ENCODE data around the gene KLHL12.

Gene KLHL12

DNA sequence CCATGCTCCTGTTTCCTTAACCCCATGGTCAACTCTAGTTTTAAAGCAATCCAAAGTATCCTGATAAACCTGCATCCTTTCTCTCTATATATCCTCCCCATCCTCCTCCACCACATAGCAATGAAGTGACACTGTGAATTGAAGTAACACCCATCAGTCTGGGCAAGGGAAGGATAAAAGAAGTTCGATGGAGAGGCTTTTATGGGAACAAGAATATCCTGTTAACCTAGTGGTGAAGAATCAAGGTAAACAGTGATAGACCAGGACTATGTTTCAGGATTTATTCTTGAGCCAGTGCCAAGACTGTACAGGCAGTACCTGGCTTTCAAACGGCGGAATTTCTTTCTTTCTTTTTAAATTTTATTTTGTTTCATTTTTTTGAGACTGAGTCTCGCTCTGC, 55.7 kb downstream of the KLHL12 start:
- no peak overlapping the region for H3K4me3 ChIP-seq (ENCODE audit: low read length)
- TF ChIP-seq, protein P1, sequence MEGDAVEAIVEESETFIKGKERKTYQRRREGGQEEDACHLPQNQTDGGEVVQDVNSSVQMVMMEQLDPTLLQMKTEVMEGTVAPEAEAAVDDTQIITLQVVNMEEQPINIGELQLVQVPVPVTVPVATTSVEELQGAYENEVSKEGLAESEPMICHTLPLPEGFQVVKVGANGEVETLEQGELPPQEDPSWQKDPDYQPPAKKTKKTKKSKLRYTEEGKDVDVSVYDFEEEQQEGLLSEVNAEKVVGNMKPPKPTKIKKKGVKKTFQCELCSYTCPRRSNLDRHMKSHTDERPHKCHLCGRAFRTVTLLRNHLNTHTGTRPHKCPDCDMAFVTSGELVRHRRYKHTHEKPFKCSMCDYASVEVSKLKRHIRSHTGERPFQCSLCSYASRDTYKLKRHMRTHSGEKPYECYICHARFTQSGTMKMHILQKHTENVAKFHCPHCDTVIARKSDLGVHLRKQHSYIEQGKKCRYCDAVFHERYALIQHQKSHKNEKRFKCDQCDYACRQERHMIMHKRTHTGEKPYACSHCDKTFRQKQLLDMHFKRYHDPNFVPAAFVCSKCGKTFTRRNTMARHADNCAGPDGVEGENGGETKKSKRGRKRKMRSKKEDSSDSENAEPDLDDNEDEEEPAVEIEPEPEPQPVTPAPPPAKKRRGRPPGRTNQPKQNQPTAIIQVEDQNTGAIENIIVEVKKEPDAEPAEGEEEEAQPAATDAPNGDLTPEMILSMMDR (conservative IDR thresholded peaks at IDR 0.05; ENCODE audit: low read depth, low read length): no peak
- no peak for DNase-seq (ENCODE audit: low read depth)

DNA sequence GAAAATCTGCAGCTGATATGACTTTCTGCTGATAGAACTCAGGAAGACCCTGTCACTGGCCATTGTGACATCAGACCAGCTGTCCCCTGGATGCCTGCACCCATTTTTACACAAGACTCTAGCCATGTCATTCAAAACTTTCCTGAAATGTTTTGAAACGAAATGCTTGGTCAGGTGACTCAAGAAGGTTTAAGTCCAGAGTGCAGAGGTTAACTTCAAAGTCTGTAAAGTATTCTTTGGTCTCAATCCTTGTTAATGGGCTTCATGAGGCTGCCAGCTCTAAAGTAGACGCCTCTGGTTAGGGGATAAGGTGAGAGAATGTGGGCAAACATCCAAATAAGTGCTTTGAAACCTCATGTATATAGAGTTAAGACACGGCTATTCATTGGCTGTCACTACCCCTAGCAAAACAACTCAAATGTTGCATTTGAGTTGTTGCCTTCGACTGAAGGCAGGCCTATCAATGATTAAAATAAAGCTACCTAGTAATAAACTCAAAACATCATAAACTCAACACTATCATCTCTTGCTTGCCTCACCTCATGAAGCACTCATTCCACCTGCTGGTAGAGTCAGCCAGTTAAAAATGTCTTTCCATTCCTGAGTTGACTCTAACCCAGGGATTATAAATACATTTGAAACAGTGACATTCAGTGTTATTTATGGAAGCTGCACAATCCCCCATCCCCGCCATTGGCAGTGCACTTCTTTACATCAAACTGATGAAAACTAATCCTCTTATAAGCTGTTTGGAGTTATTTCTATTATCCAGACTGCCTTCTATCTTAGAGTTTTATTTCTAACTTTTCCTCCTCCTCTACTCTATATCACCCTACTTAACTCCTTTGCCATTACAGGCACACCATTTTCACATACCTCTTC, 64.1 kb downstream of the KLHL12 start:
- no peak overlapping the region for H3K4me3 ChIP-seq (ENCODE audit: low read length)
- TF ChIP-seq, protein P1 (conservative IDR thresholded peaks at IDR 0.05; ENCODE audit: low read depth, low read length): no peak
- DNase-seq (ENCODE audit: low read depth): peak; percentile 39

DNA sequence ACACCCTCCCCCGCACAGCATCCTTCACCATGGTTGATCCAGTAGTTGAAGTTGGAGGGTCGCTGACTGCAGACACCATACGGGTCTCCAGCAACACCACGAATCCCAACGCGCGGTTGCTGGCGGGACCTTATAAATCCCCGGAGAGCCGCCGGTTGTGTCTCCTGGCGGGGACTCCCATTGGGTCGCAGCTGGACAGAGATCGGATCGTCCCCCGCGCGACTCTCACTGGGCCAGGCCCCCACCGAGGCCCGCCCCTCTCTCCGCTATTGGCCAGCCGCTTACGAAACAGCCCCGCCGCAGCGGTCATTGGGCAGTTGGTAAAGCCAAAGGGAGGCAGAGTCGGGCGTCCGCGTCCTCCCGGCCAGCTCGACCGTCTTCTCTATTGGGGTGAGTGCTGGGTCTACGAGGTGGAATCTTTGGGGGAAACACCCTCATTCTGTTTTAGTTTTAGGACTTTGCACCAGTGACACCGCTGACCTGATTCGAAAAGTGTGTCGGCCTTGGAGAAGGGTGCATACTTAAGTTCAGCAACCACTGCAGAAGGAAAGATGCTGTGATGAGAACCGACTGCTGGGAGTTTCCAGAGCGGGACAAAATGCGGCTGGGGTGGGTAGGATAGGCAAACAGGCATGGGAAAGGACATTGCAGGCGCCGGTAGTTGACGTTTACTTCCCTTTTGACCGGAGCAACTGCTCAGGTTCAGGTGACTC, 65.5 kb downstream of the KLHL12 start:
- peak; percentile 57 for DNase-seq (ENCODE audit: low read depth)
- H3K4me3 ChIP-seq (ENCODE audit: low read length): peak overlapping the region; percentile 76
- TF ChIP-seq, protein P1 (conservative IDR thresholded peaks at IDR 0.05; ENCODE audit: low read depth, low read length): no peak

DNA sequence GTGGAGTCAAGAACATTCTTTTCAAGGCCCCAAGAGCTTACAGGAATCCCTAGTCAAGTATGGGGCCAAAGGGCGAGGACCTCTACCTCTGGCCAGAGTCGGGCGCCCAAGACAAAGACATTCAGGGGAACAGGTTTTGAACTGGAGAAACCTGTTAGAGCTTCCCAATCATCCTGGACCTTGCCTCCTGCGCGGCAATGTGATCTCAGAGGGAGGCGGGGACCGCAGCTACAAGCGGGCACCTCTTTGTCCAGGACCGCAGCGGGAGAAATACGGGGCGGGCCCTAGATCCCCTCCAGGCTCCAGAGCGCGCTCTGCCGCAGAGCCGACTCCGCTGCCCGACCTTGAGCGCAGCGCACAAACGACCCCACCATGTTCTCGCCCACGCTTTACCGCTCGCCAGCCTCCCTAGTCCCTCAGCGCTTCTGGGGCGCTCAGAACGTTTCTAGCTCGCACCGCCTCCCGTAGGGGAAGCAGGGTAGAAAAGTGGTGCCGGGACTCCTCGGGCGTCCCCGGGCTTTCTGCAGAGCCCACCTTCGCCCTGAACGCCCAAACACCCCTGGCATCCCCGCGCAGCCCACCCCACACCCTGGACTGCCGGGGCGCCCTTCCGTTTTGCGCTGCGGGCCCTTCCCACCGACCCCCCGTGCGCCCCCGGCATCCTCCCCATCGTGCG, 66.2 kb downstream of the KLHL12 start:
- H3K4me3 ChIP-seq (ENCODE audit: low read length): peak overlapping the region; percentile 76

DNA sequence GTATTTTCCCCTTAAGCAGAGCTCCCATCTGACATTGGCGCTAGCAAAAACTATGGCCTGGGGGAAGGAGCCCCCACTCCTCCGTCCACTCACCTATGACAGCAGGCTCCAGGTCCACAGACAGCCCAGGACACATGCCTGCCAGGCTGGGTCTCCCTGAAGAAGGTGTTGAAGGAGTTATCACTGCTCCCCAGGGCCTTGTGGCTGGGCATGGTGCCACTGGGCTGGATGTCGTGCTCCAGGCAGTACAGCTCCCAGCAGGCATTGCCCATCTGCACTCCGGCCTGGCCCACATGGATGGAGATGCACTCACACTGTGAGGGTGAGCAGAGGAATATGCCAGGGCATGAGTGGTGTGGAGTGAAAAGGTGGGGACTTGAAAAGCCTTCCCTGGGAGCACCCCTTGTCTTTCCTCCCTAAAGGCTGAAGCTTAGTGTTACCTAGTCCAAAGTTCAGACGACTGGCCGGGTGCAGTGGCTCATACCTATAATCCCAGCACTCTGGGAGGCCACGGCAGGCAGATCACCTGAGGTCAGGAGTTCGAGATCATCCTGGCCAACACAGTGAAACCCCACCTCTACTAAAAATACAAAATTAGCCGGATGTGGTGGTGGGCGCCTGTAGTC, 68.1 kb downstream of the KLHL12 start:
- no peak overlapping the region for H3K4me3 ChIP-seq (ENCODE audit: low read length)
- no peak for DNase-seq (ENCODE audit: low read depth)
- TF ChIP-seq, protein P1 (conservative IDR thresholded peaks at IDR 0.05; ENCODE audit: low read depth, low read length): no peak

More for the DNA sequence above, 66.2 kb downstream of the KLHL12 start:
- DNase-seq (ENCODE audit: low read depth): no peak
- TF ChIP-seq, protein P1 (conservative IDR thresholded peaks at IDR 0.05; ENCODE audit: low read depth, low read length): no peak

DNA sequence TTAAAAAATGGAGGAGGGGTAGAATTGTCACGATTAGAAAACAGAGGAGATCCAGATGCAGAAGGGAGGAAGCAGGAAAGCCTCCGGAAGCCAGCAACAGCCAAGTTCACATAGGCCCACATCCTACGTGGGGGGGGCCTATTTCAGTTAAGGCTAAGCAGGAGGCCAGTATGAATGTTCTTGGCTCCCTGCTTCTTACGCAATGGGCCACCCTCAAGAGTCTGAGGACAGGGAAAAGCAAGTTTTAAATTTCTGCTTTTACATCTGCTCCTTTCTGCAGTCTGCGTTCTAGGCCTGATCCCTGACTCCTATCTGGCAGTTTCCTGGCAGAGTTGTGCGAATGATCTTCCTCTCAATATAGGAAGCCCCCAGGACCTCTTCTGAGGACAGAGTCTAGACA, 68.7 kb downstream of the KLHL12 start:
- no peak for DNase-seq (ENCODE audit: low read depth)
- TF ChIP-seq, protein P1 (conservative IDR thresholded peaks at IDR 0.05; ENCODE audit: low read depth, low read length): no peak

More for the DNA sequence above, 68.7 kb downstream of the KLHL12 start:
- no peak overlapping the region for H3K4me3 ChIP-seq (ENCODE audit: low read length)

All from retinal pigment epithelial cell (primary cell).